GM12878 (cell line): ENCODE measurements around the gene NCAM1. TPM values are rescaled to one million over a fixed set of nuclear protein-coding genes. Genes with fewer than 3 reads are reported as not detected.

Experiments used
- ATAC-seq: fragments of 200-7000 bp; cut with Tn5 transposase; 3 replicates; pipeline ENCODE4 v1.9.1; 2020; ENCODE audit warnings: mild to moderate bottlenecking, moderate library complexity
- BruUV-seq: library from RNA; stranded (reverse); fragments of 400-500 nt; replicated peaks from 2 replicates; lab custom pipeline; 2021; lab: Mats Ljungman, UMichigan
- CTCF ChIA-PET: fragments of 300-600 bp; sonication (Branson Sonifier 250); formaldehyde crosslinking; extraction: SDS; loops from one replicate; lab custom pipeline; 2021; ENCODE audit warnings: inconsistent platforms; lab: Yijun Ruan, JAX
- POLR2A ChIA-PET: fragments of 350-600 bp; formaldehyde crosslinking; extraction: SDS; loops from one replicate; lab custom pipeline; 2021; ENCODE audit warnings: inconsistent platforms; lab: Charles Lee
- RAD21 ChIA-PET: fragments of 300-600 bp; sonication (Branson Sonifier 250); formaldehyde crosslinking; loops from one replicate; lab custom pipeline; 2023; ENCODE audit warnings: antibody characterized with exemption; ENCODE audit not compliant: unreplicated experiment; lab: Charles Lee
- SMC1A ChIA-PET: fragments of 300-600 bp; sonication (Branson Sonifier 250); formaldehyde crosslinking; loops from one replicate; lab custom pipeline; 2023; ENCODE audit not compliant: unreplicated experiment, uncharacterized antibody; lab: Charles Lee
- DNase-seq: peaks from one replicate; pipeline ENCODE4 v3.0.0-alpha.2; 2011; ENCODE audit warnings: low read depth, low spot score
- FAIRE-seq: peaks from 3 replicates; lab custom pipeline; 2011; peaks lifted over from hg19 to GRCh38; lab: Jason Lieb, UNC
- H2AFZ ChIP-seq: 2 replicates; pipeline ENCODE4 v1.6.0; 2011; ENCODE audit warnings: low read depth, low read length, control low read depth; ENCODE audit not compliant: control insufficient read depth
- H3K27ac ChIP-seq: 2 replicates; pipeline ENCODE4 v1.5.1; 2011; ENCODE audit warnings: control low read depth; ENCODE audit not compliant: control insufficient read depth, insufficient read depth
- H3K27me3 ChIP-seq, 2 experiments: replicated peaks in 1 of 2; 2 replicates each; pipeline versions ENCODE4 v1.6.0 to v1.6.1; 2011; ENCODE audit warnings: low read length in 1 of 2; ENCODE audit not compliant: control insufficient read depth in 2 of 2, insufficient read depth in 2 of 2
- H3K36me3 ChIP-seq, 2 experiments: 2 replicates each; pipeline ENCODE4 v1.5.1; 2011; ENCODE audit warnings: low read length in 1 of 2; ENCODE audit not compliant: control insufficient read depth in 2 of 2, insufficient read depth in 2 of 2
- H3K4me1 ChIP-seq: 2 replicates; pipeline ENCODE4 v1.6.1; 2011; ENCODE audit warnings: mild to moderate bottlenecking, low read length, moderate library complexity, mixed read lengths; ENCODE audit not compliant: control insufficient read depth, insufficient read depth
- H3K4me2 ChIP-seq: 2 replicates; pipeline ENCODE4 v1.6.0; 2011; ENCODE audit warnings: control low read depth; ENCODE audit not compliant: control insufficient read depth, insufficient read depth
- H3K4me3 ChIP-seq: fragments of 200-600 bp; sonication (generic); 2 replicates; pipeline ENCODE4 v1.5.1; 2016
- H3K79me2 ChIP-seq: 2 replicates; pipeline ENCODE4 v1.6.0; 2011; ENCODE audit warnings: low read length; ENCODE audit not compliant: control insufficient read depth, insufficient read depth
- H3K9ac ChIP-seq: 2 replicates; pipeline ENCODE4 v1.8.0; 2011; ENCODE audit warnings: low read length, control low read depth, mixed read lengths; ENCODE audit not compliant: control insufficient read depth, insufficient read depth
- H3K9me3 ChIP-seq: replicated peaks from 3 replicates; pipeline ENCODE4 v1.5.1; 2011; ENCODE audit warnings: mild to moderate bottlenecking, low read length; ENCODE audit not compliant: control insufficient read depth, insufficient read depth
- H4K20me1 ChIP-seq: 2 replicates; pipeline ENCODE4 v1.6.0; 2011; ENCODE audit not compliant: control insufficient read depth, insufficient read depth
- ATF3 ChIP-seq: IDR thresholded peaks from 2 replicates; pipeline ENCODE4 v1.6.1; 2011; ENCODE audit warnings: low read depth, mild to moderate bottlenecking, low read length, moderate library complexity, borderline replicate concordance; ENCODE audit errors: extremely low read depth
- BCLAF1 ChIP-seq: fragments of 450-650 bp; IDR thresholded peaks from 2 replicates; pipeline ENCODE4 v1.6.1; 2017; ENCODE audit warnings: antibody characterized with exemption, mild to moderate bottlenecking, moderate library complexity
- IKZF2 ChIP-seq, 2 experiments: fragments of 450-650 bp; IDR thresholded peaks; 2 replicates each; pipeline ENCODE4 v1.6.1; 2017; ENCODE audit warnings: mild to moderate bottlenecking in 2 of 2, moderate library complexity in 2 of 2
- IRF3 ChIP-seq: fragments of 450-650 bp; IDR thresholded peaks from 2 replicates; pipeline ENCODE4 v1.6.1; 2014; ENCODE audit warnings: mild to moderate bottlenecking
- MYB ChIP-seq: fragments of 150-350 bp; IDR thresholded peaks from 2 replicates; pipeline ENCODE4 v1.6.1; 2014; ENCODE audit warnings: mild to moderate bottlenecking, low read depth, low read length, borderline replicate concordance
- POLR2AphosphoS5 ChIP-seq: IDR thresholded peaks from 2 replicates; pipeline ENCODE4 v1.6.1; 2011; ENCODE audit warnings: mild to moderate bottlenecking, low read length, inconsistent platforms
- SKIL ChIP-seq: fragments of 450-650 bp; IDR thresholded peaks from 2 replicates; pipeline ENCODE4 v1.6.1; 2017; ENCODE audit warnings: mild to moderate bottlenecking, low read depth, inconsistent platforms; ENCODE audit not compliant: poor library complexity, severe bottlenecking
- SPI1 ChIP-seq: IDR thresholded peaks from 2 replicates; pipeline ENCODE4 v1.6.1; 2011; ENCODE audit warnings: low read depth, mild to moderate bottlenecking, low read length, moderate library complexity, borderline replicate concordance; ENCODE audit not compliant: insufficient read depth
- ZBTB33 ChIP-seq: fragments of 450-650 bp; IDR thresholded peaks from 2 replicates; pipeline ENCODE4 v1.6.1; 2017; ENCODE audit warnings: mild to moderate bottlenecking
- ZZZ3 ChIP-seq: IDR thresholded peaks from 2 replicates; pipeline ENCODE4 v1.6.1; 2011; ENCODE audit warnings: low read depth; ENCODE audit not compliant: control insufficient read depth, insufficient read length
- WGBS: methylation state at CpG from one replicate; pipeline ENCODE4 v1.1.6; 2016; ENCODE audit warnings: low lambda C conversion rate; ENCODE audit not compliant: insufficient replicate concordance, insufficient coverage; ENCODE audit errors: missing lambda C conversion rate; 5-methylcytosine and 5-hydroxymethylcytosine counted together
- in situ Hi-C: fragments of 300-500 bp; cut with MboI; formaldehyde crosslinking; loops from 9 replicates; pipeline ENCODE4 v1.14.3; 2018; ENCODE audit warnings: mixed read lengths
- intact Hi-C: fragments of 100-400 bp; cut with micrococcal nuclease; formaldehyde crosslinking; loops from one replicate; pipeline ENCODE4 v1.14.2; 2022; ENCODE audit not compliant: unreplicated experiment
- polyA plus RNA-seq, 11 experiments: library from polyadenylated mRNA; depleted of rRNA in 4 of 11; unstranded in 6 of 11; stranded (reverse) in 5 of 11; fragments of >200 nt; fragmentation: Nextera tagmentation in 4 of 11; fragmentation: Illumina TruSeq in 1 of 11; extraction: Ambion mirVana in 4 of 11; extraction: Trizol in 1 of 11; gene quantifications; 1 replicate in 1 of 11; 2 replicates in 10 of 11; pipeline versions ENCODE4 v1.2.1 to v1.2.3, GENCODE V29; 2011 to 2016; ENCODE audit warnings: inconsistent platforms in 2 of 11, missing spikeins in 2 of 11, low read depth in 1 of 11
- total RNA-seq, 4 experiments: library from RNA; depleted of rRNA in 3 of 4; stranded (reverse); fragments of >200 nt in 3 of 4; fragmentation: Illumina TruSeq in 1 of 4; extraction: Trizol in 1 of 4; gene quantifications; 2 replicates each; pipeline versions ENCODE4 v1.2.1 to v1.2.3, GENCODE V29; 2013 to 2021

Gene NCAM1
- total and polyA plus RNA-seq, 10 of the 15 experiments (the other 5 are each of a cell fraction or from before 2014, with no cell fraction given) = 0.10 to 0.23 (median 0.11) TPM; not detected in 7

- TF ChIP-seq SKIL (no peak), MYB (no peak)
Observed at GRCh38 chr11:112925516-112926310, 35.5 kb upstream of the NCAM1 start (continued).

DNA sequence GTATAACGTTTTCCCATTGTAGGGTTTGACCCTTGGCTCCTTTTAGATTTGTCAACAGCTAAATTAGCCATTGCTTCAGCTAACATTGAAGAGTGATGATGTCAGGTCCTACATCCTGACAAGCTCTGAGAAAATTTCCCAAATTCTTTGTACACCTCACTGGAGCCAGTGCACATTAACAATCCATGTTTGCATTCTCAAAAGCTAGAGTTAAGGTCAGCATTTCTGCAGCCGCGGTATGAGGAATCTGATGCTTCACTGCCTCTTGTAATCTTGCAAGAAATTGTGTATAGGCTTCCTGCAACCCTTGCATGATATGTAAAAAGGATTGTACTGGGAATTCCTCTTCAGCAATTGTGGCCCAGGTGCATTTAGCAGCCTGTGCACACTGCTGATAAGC, 33.1 kb upstream of the NCAM1 start:
- Histone ChIP-seq H3K4me1 (no peaks in the 10 kb centered on the region), H2AFZ (no peak overlapping the region), H3K36me3 (no peaks in the 10 kb centered on the region), H3K27ac (no peak overlapping the region), H3K9me3 (no peaks in the 10 kb centered on the region)
- CTCF ChIA-PET = no interaction called here
- SMC1A ChIA-PET = interaction anchor here (1.1 kb wide), 1 partner anchor 11 kb away, joined by 4 read pairs; no protein-coding TSS in a partner anchor
- FAIRE-seq (no peak), ATAC-seq (no peak), DNase-seq (no peak)
- in situ Hi-C loops = no loop called here
- no TSS peak for BruUV-seq
- TF ChIP-seq ZBTB33 (no peak), BCLAF1 (no peak), ZZZ3 (no peak), SPI1 (no peak), IRF3 (no peak), ATF3 (no peak), IKZF2 (IDR thresholded peaks at IDR 0.05) (no peak), POLR2AphosphoS5 (no peak)
- TF ChIP-seq, all 136 proteins: peak for 0
- POLR2A ChIA-PET = no interaction called here
- RAD21 ChIA-PET = no interaction called here
- Histone ChIP-seq H3K79me2 (no peaks in the 10 kb centered on the region), H3K27me3 (no peaks in the 10 kb centered on the region; a peak in 1 of 4 replicates), H4K20me1 (no peaks in the 10 kb centered on the region), H3K4me3 (no peak overlapping the region), H3K9ac (no peak overlapping the region), H3K4me2 (no peak overlapping the region)
- intact Hi-C loops = no loop called here
- 61% methylated on average over 3 of the region's 3 CpGs for WGBS
